Measurements from ENCODE around the gene FTSJ1. TPM values are rescaled to one million over a fixed set of nuclear protein-coding genes. Genes with fewer than 3 reads are reported as not detected.

FTSJ1 gene
- polyA plus RNA-seq, 1 donor from 2014 or later, result 83.5 TPM

GRCh38 chrX:48461830-48462229 lies 14.2 kb upstream of the FTSJ1 start:
- H3K4me3 ChIP-seq (ENCODE audit: low read length), result no peak overlapping the region
- no peaks in the 10 kb centered on the region for H4K20me1 ChIP-seq (ENCODE audit: insufficient read depth)
- no peak overlapping the region for H3K27ac ChIP-seq (ENCODE audit: low read length)
- TF ChIP-seq CTCF (IDR thresholded peaks at IDR 0.05; ENCODE audit: poor library complexity, severe bottlenecking) (no peak), EZH2 (IDR thresholded peaks at IDR 0.05; ENCODE audit: borderline replicate concordance, insufficient read depth, low read length, poor library complexity, severe bottlenecking) (no peak), SMC3 (conservative IDR thresholded peaks at IDR 0.05; ENCODE audit: poor library complexity) (no peak), RAD21 (conservative IDR thresholded peaks at IDR 0.05) (no peak), MXI1 (conservative IDR thresholded peaks at IDR 0.05; ENCODE audit: poor library complexity, severe bottlenecking) (no peak), EP300 (conservative IDR thresholded peaks at IDR 0.05; ENCODE audit: poor library complexity, severe bottlenecking) (no peak), REST (IDR thresholded peaks at IDR 0.05; ENCODE audit: borderline replicate concordance) (no peak), POLR2AphosphoS5 (IDR thresholded peaks at IDR 0.05) (no peak)
- H3K4me2 ChIP-seq (ENCODE audit: low read length), result no peak overlapping the region
- no peak overlapping the region for H3K9ac ChIP-seq (ENCODE audit: low read length)
- H3K9me3 ChIP-seq (ENCODE audit: low read length), result no peaks in the 10 kb centered on the region
- no peaks in the 10 kb centered on the region for H3K27me3 ChIP-seq (ENCODE audit: insufficient read depth, low read depth, low read length)
- no peaks in the 10 kb centered on the region for H3K36me3 ChIP-seq (ENCODE audit: insufficient read depth, low read length)
- no peaks in the 10 kb centered on the region for H3K9me2 ChIP-seq (ENCODE audit: insufficient read depth, low read length)
- no peaks in the 10 kb centered on the region for H3F3A ChIP-seq (ENCODE audit: insufficient read depth, low read length, poor library complexity, severe bottlenecking)
- H2AFZ ChIP-seq (ENCODE audit: low read depth, low read length), result no peak overlapping the region
- no peaks in the 10 kb centered on the region for H3K79me2 ChIP-seq (replicated peaks; ENCODE audit: insufficient read depth, low read length)

GRCh38 chrX:48465336-48465933 lies 10.6 kb upstream of the FTSJ1 start:
- H3K4me2 ChIP-seq (ENCODE audit: low read length), result no peak overlapping the region
- no peaks in the 10 kb centered on the region for H3K9me3 ChIP-seq (ENCODE audit: low read length)
- H3K36me3 ChIP-seq (ENCODE audit: insufficient read depth, low read length), result no peaks in the 10 kb centered on the region
- H2AFZ ChIP-seq (ENCODE audit: low read depth, low read length), result no peak overlapping the region
- no peaks in the 10 kb centered on the region for H3K27me3 ChIP-seq (ENCODE audit: insufficient read depth, low read depth, low read length)
- no peak overlapping the region for H3K9ac ChIP-seq (ENCODE audit: low read length)
- no peak overlapping the region for H3K4me3 ChIP-seq (ENCODE audit: low read length)
- H4K20me1 ChIP-seq (ENCODE audit: insufficient read depth), result no peaks in the 10 kb centered on the region
- no peaks in the 10 kb centered on the region for H3K79me2 ChIP-seq (replicated peaks; ENCODE audit: insufficient read depth, low read length)
- H3F3A ChIP-seq (ENCODE audit: insufficient read depth, low read length, poor library complexity, severe bottlenecking), result no peaks in the 10 kb centered on the region
- H3K27ac ChIP-seq (ENCODE audit: low read length), result no peak overlapping the region
- H3K9me2 ChIP-seq (ENCODE audit: insufficient read depth, low read length), result no peaks in the 10 kb centered on the region
- TF ChIP-seq EZH2 (IDR thresholded peaks at IDR 0.05; ENCODE audit: borderline replicate concordance, insufficient read depth, low read length, poor library complexity, severe bottlenecking), result no peak
- no peak for TF ChIP-seq REST (IDR thresholded peaks at IDR 0.05; ENCODE audit: borderline replicate concordance)
- TF ChIP-seq EP300 (conservative IDR thresholded peaks at IDR 0.05; ENCODE audit: poor library complexity, severe bottlenecking), result no peak
- no peak for TF ChIP-seq POLR2AphosphoS5 (IDR thresholded peaks at IDR 0.05)
- TF ChIP-seq MXI1 (conservative IDR thresholded peaks at IDR 0.05; ENCODE audit: poor library complexity, severe bottlenecking), result no peak
- no peak for TF ChIP-seq RAD21 (conservative IDR thresholded peaks at IDR 0.05)
- no peak for TF ChIP-seq CTCF (IDR thresholded peaks at IDR 0.05; ENCODE audit: poor library complexity, severe bottlenecking)
- no peak for TF ChIP-seq TAF1 (IDR thresholded peaks at IDR 0.05; ENCODE audit: low read depth)
- no peak for TF ChIP-seq SMC3 (conservative IDR thresholded peaks at IDR 0.05; ENCODE audit: poor library complexity)

Measured in neural cell (in vitro differentiated cells).